ENCODE results near the gene MED22. TPM values are rescaled to one million over a fixed set of nuclear protein-coding genes. Genes with fewer than 3 reads are reported as not detected.

Gene MED22
- total and polyA plus RNA-seq, 2 of the 8 experiments (the other 6 are each of a cell fraction or from before 2014, with no cell fraction given): 56.4 to 68.4 TPM

- TF ChIP-seq RFX5 (IDR thresholded peaks at IDR 0.05; ENCODE audit: borderline replicate concordance, low read depth, low read length) (no peak), CHD2 (IDR thresholded peaks at IDR 0.05; ENCODE audit: low read length) (peak; percentile 30; the same call in 1 of the 2 replicates), SIN3A (conservative IDR thresholded peaks at IDR 0.05 in 1 of 2, IDR thresholded peaks at IDR 0.05 in 1 of 2; ENCODE audit: low read depth in 1 of 2, low read length in 2 of 2) (peak in 1 of 2 experiments; percentile 42; a peak in 1 of 4 replicates), EZH2 (IDR thresholded peaks at IDR 0.05; ENCODE audit: low read depth, low read length, severe bottlenecking) (no peak), ASH2L (IDR thresholded peaks at IDR 0.05; ENCODE audit: low read length) (no peak), GABPA (IDR thresholded peaks at IDR 0.05; ENCODE audit: borderline replicate concordance, insufficient read depth, low read length) (peak; percentile 80), CBX8 (IDR thresholded peaks at IDR 0.05; ENCODE audit: borderline replicate concordance, low read depth, low read length) (no peak), ATF2 (IDR thresholded peaks at IDR 0.05; ENCODE audit: low read length) (no peak), BCL11A (IDR thresholded peaks at IDR 0.05; ENCODE audit: low read depth in 2 of 2, low read length in 2 of 2) (no peak)
Measured at GRCh38 chr9:133375724-133376654, 28.1 kb upstream of the MED22 start, which contains the start of the genes STKLD1 and SURF4 (continued).

All from H1 (cell line).